Sigmoid colon (tissue), 3 donors: ENCODE results near the gene HKDC1.

Experiments used
- CTCF ChIP-seq, 4 experiments: fragments of 450-650 bp in 3 of 4; fragments of 200-600 bp in 1 of 4; IDR thresholded peaks; one replicate each; pipeline ENCODE4 v1.5.1; 2016 to 2019; ENCODE audit warnings: antibody characterized with exemption in 4 of 4, mild to moderate bottlenecking in 3 of 4, moderate library complexity in 2 of 4
- POLR2A ChIP-seq, 2 donors: fragments of 450-650 bp; IDR thresholded peaks; one replicate each; pipeline ENCODE4 v1.6.1; 2016; ENCODE audit warnings: antibody characterized with exemption in 2 of 2, mild to moderate bottlenecking in 2 of 2, moderate library complexity in 2 of 2

GRCh38 chr10:69239816-69240434 is 19.8 kb downstream of the HKDC1 start:
- TF ChIP-seq POLR2A (IDR thresholded peaks at IDR 0.05) (no peak), CTCF (IDR thresholded peaks at IDR 0.05) (no peak)
